HG03108 (cell line): Measurements from ENCODE around the gene RFTN1.
A peak's percentile ranks its signal among the peaks of the same experiment; 100 is the strongest.

Experiments used
- ATAC-seq: cut with Tn5 transposase; IDR thresholded peaks from one replicate; pipeline ENCODE4 v1.9.1; 2021; ENCODE audit warnings: moderate library complexity; ENCODE audit not compliant: unreplicated experiment

The RFTN1 gene

GRCh38 chr3:16290007-16290826 is 223.3 kb downstream of the RFTN1 start:
- no peak for ATAC-seq

GRCh38 chr3:16289144-16289889 is 224.2 kb downstream of the RFTN1 start:
- no peak for ATAC-seq

GRCh38 chr3:16288664-16289063 is 224.8 kb downstream of the RFTN1 start:
- ATAC-seq: no peak

GRCh38 chr3:16286751-16287543 is 226.6 kb downstream of the RFTN1 start:
- ATAC-seq: no peak

GRCh38 chr3:16286161-16286560 is 227.3 kb downstream of the RFTN1 start:
- peak; percentile 65 for ATAC-seq

- ATAC-seq: no peak
Observed at GRCh38 chr3:16284633-16285032, 228.9 kb downstream of the RFTN1 start.

GRCh38 chr3:16280671-16281070 is 232.8 kb downstream of the RFTN1 start:
- no peak for ATAC-seq

GRCh38 chr3:16279010-16279801 is 234.3 kb downstream of the RFTN1 start:
- no peak for ATAC-seq

GRCh38 chr3:16277471-16277870 is 236.0 kb downstream of the RFTN1 start:
- no peak for ATAC-seq

- no peak for ATAC-seq
Observed at GRCh38 chr3:16273867-16274266, 239.6 kb downstream of the RFTN1 start.

- no peak for ATAC-seq
Observed at GRCh38 chr3:16272588-16272987, 240.9 kb downstream of the RFTN1 start.

GRCh38 chr3:16270855-16271254 is 242.6 kb downstream of the RFTN1 start:
- no peak for ATAC-seq

- ATAC-seq: no peak
Observed at GRCh38 chr3:16266714-16267113, 246.8 kb downstream of the RFTN1 start.
